Measurements from ENCODE around the gene GATA5.

The GATA5 gene

GRCh38 chr20:62413896-62414481 is 61.8 kb downstream of the GATA5 start:
- no peak for DNase-seq (ENCODE audit: low spot score)
